ENCODE results near the gene RASAL2. TPM values are rescaled to one million over a fixed set of nuclear protein-coding genes. Genes with fewer than 3 reads are reported as not detected.
"Not testable (repeated sequence)": the region's sequence is repeated elsewhere in the genome, so short reads cannot be mapped to it uniquely, and the experiment has no call there.

RASAL2 gene
- total RNA-seq, 1 experiment from 2014 or later = 28.7 TPM

DNA sequence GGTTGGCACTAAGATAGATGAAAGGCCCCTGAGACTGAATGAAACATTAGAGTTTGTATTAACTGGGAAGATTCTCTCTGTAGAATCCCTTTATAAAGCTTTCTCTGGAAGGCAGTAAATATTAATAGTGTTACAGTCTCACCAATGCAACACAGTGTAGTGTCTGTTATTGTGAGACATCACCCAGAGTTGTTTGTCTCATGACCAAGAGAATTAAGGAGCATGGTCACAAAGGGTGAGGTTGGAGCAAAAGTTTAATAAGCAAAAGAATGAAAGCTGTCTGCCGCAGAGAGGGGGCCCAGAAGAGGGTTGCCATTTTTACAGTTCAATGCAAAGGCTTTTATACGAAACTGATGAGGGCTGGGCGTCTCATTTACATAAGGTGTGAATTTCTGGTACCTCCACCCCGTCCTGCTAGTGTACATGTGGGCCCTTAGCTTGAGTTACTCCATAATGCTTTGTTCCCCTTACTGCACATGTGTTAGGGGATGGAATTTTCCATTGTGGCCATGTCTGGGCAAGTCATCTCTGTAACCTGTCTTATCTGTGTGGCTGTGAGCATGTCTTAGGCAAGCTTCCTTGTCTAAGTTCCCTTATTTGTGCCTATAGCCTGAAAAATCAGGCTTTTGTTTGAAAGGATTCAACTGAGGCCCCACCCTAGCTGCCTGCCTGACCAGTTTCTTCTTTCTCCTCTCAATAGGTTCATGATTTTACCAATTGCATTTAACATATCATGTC is 184.1 kb downstream of the RASAL2 start:
- no peak for DNase-seq (ENCODE audit: low read depth)

DNA sequence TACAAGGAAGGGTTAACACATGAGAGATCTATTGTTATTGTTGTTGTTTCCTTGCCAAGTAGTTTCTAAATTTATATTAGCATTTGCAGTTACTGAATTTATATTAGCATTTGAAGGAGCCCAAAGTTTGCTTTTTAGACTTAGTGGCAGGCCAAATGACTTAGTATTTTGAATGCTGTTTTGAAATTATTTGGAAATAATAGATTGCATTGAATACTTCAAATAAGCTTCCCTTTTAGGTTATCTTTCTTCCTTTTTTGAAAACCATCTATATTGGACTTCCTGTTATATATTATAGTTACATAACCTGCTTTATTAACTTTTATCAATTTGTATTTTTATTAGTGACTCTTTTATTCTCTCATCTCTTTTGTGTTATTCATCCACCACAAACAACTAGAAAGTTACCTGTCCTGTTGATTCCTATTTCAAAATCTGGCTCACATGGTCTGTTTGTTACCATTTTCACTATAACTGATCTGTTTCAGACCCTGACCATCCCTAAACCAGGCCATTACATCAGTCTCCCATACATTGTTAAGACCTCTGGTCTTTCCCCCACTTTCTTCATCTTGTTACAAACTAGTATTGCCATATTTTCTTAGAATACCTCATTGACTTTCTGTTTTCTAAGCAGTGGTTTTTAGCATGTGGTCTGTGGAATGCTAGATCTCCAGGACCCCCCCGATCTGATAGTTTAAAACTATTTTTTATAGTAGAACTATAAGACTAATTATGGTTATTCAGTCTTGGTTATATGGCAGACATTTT is 185.2 kb downstream of the RASAL2 start:
- DNase-seq (ENCODE audit: low read depth) = no peak

DNA sequence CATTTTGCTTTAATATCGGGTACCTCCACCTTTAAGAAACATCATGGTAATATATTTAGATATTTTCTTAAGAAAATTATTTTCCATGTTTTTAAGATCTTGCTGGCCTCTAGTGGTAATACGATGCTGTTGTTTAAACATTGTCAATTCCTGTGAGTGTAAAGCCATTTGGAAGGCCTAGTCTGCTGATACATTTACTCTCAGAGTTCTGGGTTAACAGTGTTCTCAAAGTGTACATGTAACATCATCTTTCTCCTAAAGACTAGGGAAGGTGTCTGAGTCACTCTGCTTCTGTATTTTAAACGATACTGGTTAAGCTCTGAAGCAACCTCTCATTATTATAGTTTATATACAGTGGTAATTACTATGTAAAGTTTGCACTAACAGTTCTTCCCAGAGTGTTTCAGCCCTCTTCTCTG is 189.1 kb downstream of the RASAL2 start:
- peak; percentile 74 for DNase-seq (ENCODE audit: low read depth)

DNA sequence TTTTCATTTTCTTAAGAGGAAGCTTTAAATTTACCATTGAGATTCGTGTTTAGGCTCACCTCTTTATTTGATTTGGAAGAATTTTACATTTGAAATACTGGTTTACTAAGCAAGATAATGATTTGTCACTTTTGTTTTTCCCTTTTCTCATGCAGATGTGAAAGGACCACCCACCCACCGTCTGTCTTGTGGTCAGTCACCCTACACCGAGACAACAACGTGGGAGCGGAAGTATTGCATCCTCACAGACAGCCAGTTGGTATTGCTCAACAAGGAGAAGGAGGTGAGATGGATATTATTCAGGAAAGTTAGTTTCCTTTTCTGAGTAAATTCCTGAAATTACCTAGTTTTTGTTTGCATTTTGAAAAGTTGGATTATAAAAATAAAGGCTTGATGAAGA is 189.5 kb downstream of the RASAL2 start:
- DNase-seq (ENCODE audit: low read depth) = peak; percentile 59

DNA sequence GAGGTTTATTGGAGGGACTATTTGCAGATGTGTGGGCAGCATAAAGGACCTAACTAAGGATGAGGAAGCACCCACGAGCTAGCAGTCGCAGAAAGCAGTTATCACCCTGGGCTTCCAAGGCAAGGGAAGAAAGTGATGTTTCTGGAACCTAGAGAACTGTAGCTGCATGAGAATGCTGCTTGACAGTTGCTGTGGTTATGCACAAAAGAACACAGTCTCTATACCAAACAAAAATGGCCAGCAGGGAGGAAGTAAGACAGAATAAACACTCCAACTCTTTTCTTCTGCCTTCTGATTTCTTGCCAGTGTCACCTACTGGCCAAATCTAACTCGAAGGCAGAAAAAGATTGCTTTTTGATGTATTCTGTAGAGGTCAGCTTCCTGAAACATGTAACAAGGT is 190.2 kb downstream of the RASAL2 start:
- peak; percentile 10 for DNase-seq (ENCODE audit: low read depth)

DNA sequence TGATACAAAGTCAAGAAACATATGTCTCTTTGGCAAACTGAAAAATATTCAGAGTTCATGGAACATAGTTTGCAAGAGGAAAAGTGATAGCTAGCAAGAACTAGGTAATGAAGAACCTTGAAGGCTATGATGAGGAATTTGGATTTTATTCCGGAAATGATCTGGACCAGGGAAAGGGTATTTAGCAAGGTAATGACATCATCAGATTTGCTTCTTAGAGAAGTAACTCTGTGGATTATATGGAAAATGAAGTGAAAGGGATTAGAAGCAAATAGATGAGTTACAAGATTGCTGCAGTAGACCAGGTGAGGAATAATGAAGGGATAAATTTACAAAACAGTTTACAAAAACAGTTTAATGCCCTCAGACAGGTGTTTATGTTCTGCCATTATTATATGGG is 197.3 kb downstream of the RASAL2 start:
- DNase-seq (ENCODE audit: low read depth) = no peak

DNA sequence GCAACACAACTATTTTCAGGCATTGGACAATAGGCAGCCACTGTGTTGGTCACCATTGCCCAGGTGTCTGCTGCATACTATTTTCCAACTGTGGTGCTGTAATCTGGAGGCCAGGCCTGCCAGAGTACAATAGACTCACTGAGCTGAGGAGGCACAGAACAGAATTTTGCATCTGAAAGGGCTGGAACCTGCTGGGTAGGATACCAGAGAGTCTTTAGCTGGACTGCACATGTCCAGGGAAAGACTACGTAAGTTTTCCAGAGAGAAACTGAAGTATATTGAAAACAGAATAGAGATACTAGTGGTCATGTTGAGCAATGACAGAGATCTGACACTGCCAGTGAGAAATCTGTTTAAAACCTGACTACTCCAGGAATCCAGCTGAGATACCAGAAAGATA is 200.8 kb downstream of the RASAL2 start:
- DNase-seq (ENCODE audit: low read depth) = no peak

DNA sequence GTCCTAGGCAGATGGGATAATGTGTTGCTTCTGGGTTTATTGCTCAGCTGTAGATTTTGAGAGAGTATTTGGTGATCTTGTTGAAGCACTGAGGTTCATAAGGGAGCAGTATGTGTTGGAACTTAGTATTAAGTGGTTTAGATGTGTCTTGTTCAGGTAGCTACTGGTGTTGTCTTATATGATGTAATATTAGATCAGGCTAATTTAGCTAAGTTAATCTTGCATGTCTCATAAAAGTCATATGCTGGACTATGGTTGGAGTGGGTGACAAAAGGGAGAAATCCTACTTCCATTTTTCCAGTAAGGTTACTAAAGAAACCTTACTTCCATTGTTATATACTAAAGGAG is 206.4 kb downstream of the RASAL2 start:
- no peak for DNase-seq (ENCODE audit: low read depth)

DNA sequence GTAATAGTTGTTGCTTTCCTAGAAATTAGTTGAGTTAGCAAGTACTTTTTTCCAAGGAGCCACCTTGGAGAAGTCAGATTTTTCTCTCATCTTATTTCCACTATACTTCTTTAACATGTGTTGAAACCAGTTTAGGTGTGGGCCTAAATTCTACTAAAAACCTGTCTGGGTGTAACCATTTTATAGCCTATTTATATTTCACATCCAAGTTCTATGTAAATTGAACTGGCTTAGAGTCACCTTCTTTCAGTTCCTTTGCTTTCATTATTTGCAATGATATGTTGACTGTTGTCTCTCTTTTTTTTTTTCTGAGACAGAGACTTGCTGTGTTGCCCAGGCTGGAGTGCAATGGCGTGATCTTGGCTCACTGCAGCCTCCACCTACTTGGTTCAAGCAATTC is 207.2 kb downstream of the RASAL2 start:
- no peak for DNase-seq (ENCODE audit: low read depth)

DNA sequence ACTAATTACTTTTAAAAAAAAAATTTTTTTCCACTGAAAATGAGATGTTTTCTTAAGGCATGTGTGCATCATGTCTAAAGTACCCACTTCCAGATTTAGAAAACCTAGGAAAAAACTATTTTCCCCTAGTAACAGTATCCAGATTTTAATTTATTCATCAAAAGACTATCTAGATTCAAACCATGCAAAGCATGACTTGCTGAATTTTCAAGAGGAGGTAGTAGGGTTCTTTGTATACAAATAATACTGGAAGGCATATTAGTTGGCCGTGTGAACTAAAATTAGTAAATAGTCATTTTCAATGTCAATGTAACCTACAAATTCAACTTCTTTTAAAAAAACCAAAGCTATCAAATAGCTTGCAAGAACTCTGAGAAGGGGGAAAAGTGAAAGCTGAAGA is 213.4 kb downstream of the RASAL2 start:
- DNase-seq (ENCODE audit: low read depth) = no peak

DNA sequence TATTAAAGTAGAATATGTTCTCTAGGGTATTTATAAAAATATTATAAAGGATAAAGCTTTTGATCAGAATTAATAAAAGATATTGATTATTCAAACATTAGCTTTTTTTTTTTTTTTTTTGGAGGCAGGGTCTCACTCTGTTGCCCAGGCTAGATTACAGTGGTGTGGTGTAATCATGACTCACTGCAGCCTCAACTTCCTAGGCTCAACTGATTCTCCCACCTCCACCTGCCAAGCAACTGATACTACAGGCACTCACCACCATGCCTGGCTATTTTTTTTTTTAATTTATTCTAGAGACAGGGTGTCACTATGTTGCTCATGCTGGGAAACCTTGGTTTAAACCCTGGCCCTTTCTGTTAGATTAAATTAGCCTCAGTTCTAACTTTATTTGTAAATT is 214.5 kb downstream of the RASAL2 start:
- peak; percentile 39 for DNase-seq (ENCODE audit: low read depth)

DNA sequence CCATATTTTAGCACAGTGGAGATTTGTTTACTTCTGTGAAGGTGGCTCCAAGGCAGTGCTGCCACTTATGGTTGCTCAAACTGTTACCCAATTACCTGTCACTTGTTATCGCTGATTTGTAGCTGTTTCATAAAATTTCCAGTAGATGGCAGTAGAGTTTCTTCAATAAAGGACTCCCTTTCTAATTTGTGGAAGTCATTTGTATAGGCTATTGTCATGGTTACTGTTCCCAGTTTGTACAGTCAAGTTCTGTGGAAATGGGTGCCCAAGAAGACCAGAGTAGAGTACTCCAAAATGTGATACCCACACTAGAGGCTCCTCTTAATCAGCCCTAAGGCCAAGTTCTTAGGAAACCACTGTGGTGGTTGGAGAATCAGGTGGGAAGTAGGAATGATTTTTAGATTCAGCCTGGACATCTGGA is 216.8 kb downstream of the RASAL2 start:
- peak; percentile 69 for DNase-seq (ENCODE audit: low read depth)

DNA sequence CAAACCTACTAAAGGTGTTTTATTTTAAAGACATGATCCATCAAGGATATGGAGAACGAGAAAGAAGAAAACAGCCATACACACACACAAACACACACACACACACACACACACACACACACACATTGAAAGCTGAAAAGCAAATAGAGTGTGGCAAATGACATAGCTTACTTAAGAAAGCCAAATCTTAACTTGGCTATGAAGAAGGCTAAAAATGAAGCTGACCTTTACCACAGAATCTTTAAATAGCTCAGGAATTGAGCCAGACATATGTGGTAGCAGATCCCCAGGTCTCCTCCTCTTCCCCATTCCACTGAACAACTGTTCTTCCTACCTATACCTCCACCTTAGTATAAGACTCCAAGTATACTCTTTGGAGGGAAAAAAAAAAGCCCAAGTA is 217.3 kb downstream of the RASAL2 start:
- no peak for DNase-seq (ENCODE audit: low read depth)

DNA sequence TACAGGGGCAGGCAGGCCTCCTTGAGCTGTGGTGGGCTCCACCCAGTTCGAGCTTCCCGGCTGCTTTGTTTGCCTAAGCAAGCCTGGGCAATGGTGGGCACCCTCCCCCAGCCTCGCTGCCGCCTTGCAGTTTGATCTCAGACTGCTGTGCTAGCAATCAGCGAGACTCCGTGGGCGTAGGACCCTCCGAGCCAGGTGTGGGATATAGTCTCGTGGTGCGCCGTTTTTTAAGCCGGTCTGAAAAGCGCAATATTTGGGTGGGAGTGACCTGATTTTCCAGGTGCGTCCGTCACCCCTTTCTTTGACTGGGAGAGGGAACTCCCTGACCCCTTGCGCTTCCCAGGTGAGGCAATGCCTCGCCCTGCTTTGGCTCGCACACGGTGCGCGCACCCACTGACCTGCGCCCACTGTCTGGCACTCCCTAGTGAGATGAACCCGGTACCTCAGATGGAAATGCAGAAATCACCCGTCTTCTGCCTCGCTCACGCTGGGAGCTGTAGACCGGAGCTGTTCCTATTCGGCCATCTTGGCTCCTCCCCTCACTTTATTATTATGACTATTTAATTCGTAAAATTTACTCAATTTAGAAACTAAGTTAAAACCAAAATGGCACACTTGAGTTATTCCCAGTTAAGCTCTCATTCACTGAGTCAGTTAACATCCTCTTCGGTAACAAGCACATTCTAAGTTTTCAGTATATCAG is 226.5 kb downstream of the RASAL2 start:
- not testable (repeated sequence) for DNase-seq (ENCODE audit: low read depth)

DNA sequence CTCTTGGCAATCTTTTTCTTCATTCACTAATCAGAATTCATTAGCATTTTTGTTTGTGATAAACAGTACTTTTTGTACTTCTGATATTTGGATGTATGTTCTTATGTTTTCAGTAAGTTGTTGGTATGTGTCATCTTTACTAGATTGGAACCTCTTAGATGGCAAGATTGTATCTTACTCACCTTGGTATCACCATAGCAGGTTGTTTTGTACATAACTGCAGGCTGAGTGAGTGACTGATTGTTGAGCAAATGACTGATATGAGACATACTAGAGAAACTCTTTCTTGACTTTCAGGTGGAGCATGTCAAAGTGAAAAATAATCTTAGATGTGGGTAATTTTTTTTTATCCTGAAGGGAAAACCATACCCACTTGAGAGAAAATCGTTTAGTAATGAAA is 229.2 kb downstream of the RASAL2 start:
- DNase-seq (ENCODE audit: low read depth) = no peak

DNA sequence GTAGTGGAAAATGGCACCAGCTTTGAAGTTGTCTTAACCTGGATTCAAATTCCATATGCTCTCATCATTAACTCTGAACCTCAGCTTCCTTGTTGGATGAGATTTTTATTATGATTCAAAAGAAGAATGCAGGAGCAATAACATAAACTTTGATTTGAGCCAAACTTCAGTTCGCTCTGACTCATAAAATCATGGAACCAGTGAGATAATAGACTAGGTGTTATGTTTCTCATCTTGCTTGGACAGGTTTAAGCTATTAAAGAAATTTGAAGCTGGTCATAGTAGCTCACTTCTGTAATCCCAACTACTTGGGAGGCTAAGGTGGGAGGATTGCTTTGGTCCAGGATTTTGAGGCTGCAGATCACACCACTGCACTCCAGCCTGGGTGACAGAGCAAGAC is 230.1 kb downstream of the RASAL2 start:
- peak; percentile 21 for DNase-seq (ENCODE audit: low read depth)

DNA sequence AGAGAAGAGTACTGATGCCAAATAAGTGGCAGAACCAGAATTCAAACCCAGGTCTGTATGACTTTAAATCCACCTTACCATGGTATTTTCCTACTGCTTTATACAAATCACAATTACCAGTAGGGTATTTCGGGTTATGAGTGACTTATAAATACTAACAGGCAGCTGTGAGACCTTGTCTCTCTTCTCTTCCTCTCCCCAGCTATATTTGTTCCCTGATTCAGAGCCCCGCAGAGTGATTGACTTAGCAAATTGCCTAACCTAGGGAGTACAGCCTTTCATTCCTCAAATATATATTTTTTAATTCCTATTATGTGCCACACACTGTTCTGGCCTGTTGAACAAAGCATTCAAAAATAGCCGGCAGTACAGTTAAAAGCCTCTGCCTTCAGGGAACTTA is 234.8 kb downstream of the RASAL2 start:
- DNase-seq (ENCODE audit: low read depth) = no peak

DNA sequence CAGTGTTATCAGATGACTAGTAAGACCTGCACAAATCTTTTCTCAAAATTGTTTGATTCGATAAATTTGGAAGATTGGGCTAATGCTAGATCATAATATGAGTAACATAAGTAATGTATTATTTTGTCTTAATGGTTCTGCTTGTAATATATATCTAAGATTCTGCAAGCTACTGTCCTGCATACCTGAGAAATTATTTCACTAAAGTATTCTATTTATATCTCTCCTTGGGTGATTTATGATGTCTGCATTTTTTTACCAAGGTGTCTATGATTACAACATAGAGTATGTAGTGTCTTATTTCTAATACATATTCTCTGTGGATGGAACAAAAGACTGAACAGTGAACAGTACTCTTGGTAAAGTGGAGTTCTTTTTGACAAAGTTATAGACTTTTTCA is 236.2 kb downstream of the RASAL2 start:
- no peak for DNase-seq (ENCODE audit: low read depth)

DNA sequence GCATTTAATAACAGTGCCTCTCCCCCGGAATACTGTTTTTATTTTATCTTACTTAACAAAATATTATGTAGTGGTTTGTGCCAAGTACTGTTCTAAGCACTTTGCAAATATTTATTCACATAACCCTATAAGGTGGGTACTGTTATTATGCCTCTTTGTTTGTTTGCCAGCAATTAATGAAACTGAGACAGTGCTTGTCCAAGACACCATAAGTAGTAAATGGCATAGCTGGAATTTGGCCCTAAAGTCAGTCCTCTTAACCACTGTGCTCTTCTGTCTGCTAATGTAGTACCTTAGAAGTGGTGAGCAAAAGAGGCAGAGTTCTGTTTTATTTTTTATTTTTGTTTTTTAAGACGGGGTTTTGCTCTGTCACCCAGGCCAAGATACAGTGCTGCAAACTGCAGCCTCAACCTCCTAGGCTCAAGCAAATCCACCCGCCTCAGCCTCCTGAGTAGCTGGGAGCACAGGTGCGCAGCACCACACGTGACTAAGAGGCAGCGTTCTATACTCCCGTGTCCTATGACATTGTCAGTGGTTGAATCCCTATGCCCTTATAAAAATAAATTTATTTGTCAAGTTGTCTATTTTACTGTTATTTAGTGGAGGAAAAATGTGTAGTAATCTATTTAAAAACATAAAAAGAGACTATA is 237.1 kb downstream of the RASAL2 start:
- DNase-seq (ENCODE audit: low read depth) = no peak

DNA sequence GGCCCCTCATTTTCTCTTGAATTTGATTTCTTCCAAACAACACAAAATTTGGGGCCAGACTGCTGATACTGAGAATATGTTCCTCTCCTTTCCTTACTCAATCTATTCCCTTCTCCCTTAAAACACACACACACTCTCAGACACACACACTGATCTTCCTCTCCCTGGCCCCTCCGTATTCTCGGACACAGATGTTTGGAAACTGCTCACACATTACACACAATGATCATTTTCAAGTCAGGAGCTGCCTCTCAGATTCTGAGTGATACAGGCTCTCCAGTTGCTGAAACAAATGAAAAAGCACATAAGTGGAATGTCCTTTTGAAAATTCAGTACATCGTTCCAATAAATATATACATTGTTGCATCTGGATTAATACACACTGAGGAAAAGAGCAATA is 241.5 kb downstream of the RASAL2 start:
- DNase-seq (ENCODE audit: low read depth) = no peak

DNA sequence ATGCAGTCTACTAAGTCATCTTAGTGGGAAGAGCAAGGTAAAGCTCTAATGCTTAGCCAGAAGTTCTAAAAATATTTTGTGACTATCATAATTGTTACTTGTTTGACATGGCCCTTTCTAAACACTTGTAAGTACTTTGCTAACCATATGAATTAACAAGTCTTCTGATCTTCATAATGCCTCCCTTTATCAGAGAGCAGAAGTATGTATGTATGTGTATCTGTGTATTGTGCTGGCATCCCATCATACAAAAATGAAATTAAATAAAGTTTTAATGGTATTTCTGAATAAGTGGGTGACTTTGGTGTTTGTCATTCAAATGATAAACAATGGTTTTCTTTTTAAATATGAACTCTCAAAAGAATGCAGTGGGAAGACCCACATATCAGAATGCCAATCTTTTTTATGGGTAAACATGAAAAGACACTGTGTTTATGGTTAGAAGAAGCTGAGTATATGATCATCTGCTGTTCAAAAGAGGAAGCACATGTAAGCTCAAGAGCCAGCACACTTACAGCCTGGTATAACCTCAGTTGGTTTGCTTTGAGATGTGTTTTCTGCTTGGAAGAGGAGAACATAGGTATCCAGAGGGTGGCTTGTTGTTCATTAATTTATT is 243.3 kb downstream of the RASAL2 start:
- DNase-seq (ENCODE audit: low read depth) = no peak

Data from HT1080 (cell line).